WTC11 (cell line): ENCODE data around the gene PEAK1. TPM values are rescaled to one million over a fixed set of nuclear protein-coding genes. Genes with fewer than 3 reads are reported as not detected.
A peak's percentile ranks its signal among the peaks of the same experiment; 100 is the strongest.

Source experiments
- ATAC-seq: fragments of 200-7000 bp; cut with Tn5 transposase; 2 replicates; pipeline ENCODE4 v1.10.0; 2021; ENCODE audit warnings: mild to moderate bottlenecking, moderate library complexity
- CTCF ChIA-PET: fragments of 300-600 bp; sonication (Branson Sonifier 250); formaldehyde crosslinking; loops from one replicate; lab custom pipeline; 2021; ENCODE audit warnings: antibody characterized with exemption; lab: Charles Lee
- POLR2A ChIA-PET: fragments of 350-600 bp; sonication (Branson Sonifier 250); formaldehyde crosslinking; loops from one replicate; lab custom pipeline; 2021; ENCODE audit warnings: antibody characterized with exemption; lab: Charles Lee
- DNase-seq: peaks from one replicate; pipeline ENCODE4 v3.0.0; 2021; ENCODE audit warnings: low spot score
- H3K27ac Mint-ChIP-seq: 2 replicates; pipeline ENCODE4 v1.8.0; 2021; ENCODE audit warnings: mixed read lengths
- H3K27me3 Mint-ChIP-seq: 2 replicates; pipeline ENCODE4 v1.8.0; 2021; ENCODE audit warnings: low read depth, mild to moderate bottlenecking, moderate library complexity, mixed read lengths
- H3K36me3 Mint-ChIP-seq: 2 replicates; pipeline ENCODE4 v1.8.0; 2021; ENCODE audit warnings: mixed read lengths
- H3K4me1 Mint-ChIP-seq: 2 replicates; pipeline ENCODE4 v1.8.0; 2022; ENCODE audit warnings: mixed read lengths
- H3K4me3 Mint-ChIP-seq: 2 replicates; pipeline ENCODE4 v1.8.0; 2021; ENCODE audit warnings: mild to moderate bottlenecking, moderate library complexity, mixed read lengths
- H3K9me3 Mint-ChIP-seq: 2 replicates; pipeline ENCODE4 v1.8.0; 2021; ENCODE audit warnings: mixed read lengths
- ARID4B ChIP-seq: sonication (generic); formaldehyde crosslinking; IDR thresholded peaks from 2 replicates; pipeline ENCODE4 v1.8.0; 2023; ENCODE audit warnings: missing genetic modification reagents, mild to moderate bottlenecking, borderline replicate concordance
- CBFB ChIP-seq: sonication (generic); formaldehyde crosslinking; IDR thresholded peaks from 2 replicates; pipeline ENCODE4 v1.8.1; 2022; ENCODE audit warnings: mild to moderate bottlenecking, low read depth, missing genetic modification reagents
- CREB1 ChIP-seq: sonication (generic); formaldehyde crosslinking; IDR thresholded peaks from 2 replicates; pipeline ENCODE4 v1.8.0; 2023; ENCODE audit warnings: mild to moderate bottlenecking, missing genetic modification reagents
- ERG ChIP-seq: fragments of 250-450 bp; sonication (Bioruptor Pico); IDR thresholded peaks from 2 replicates; pipeline ENCODE4 v1.8.0; 2021; ENCODE audit warnings: mild to moderate bottlenecking
- ETV6 ChIP-seq: sonication (generic); formaldehyde crosslinking; IDR thresholded peaks from 2 replicates; pipeline ENCODE4 v1.8.1; 2022; ENCODE audit warnings: mild to moderate bottlenecking, missing genetic modification reagents
- HMGA2 ChIP-seq: fragments of 250-450 bp; sonication (Bioruptor Pico); IDR thresholded peaks from 2 replicates; pipeline ENCODE4 v1.4.0; 2021; ENCODE audit warnings: mild to moderate bottlenecking, moderate library complexity
- IRF2 ChIP-seq: sonication (generic); formaldehyde crosslinking; IDR thresholded peaks from 2 replicates; pipeline ENCODE4 v1.8.0; 2022; ENCODE audit warnings: low read depth, missing genetic modification reagents, borderline replicate concordance
- JAZF1 ChIP-seq: fragments of 250-450 bp; sonication (Bioruptor Pico); IDR thresholded peaks from 2 replicates; pipeline ENCODE4 v1.9.0; 2021; ENCODE audit warnings: moderate library complexity, mild to moderate bottlenecking, inconsistent platforms
- NFATC4 ChIP-seq: fragments of 250-450 bp; sonication (Bioruptor Pico); IDR thresholded peaks from 2 replicates; pipeline ENCODE4 v1.9.0; 2021; ENCODE audit warnings: mild to moderate bottlenecking
- NR1H2 ChIP-seq: sonication (generic); formaldehyde crosslinking; IDR thresholded peaks from 2 replicates; pipeline ENCODE4 v1.9.0; 2021; ENCODE audit warnings: mild to moderate bottlenecking, moderate library complexity, missing genetic modification reagents
- OVOL2 ChIP-seq: fragments of 250-450 bp; sonication (Bioruptor Pico); IDR thresholded peaks from 2 replicates; pipeline ENCODE4 v1.9.0; 2021; ENCODE audit warnings: mild to moderate bottlenecking, borderline replicate concordance
- SMAD3 ChIP-seq: sonication (generic); formaldehyde crosslinking; IDR thresholded peaks from 2 replicates; pipeline ENCODE4 v1.8.0; 2022; ENCODE audit warnings: missing genetic modification reagents, mild to moderate bottlenecking, borderline replicate concordance
- TEAD4 ChIP-seq: sonication (generic); formaldehyde crosslinking; IDR thresholded peaks from 2 replicates; pipeline ENCODE4 v1.8.0; 2022; ENCODE audit warnings: mild to moderate bottlenecking, missing genetic modification reagents
- ZNF232 ChIP-seq: sonication (generic); formaldehyde crosslinking; IDR thresholded peaks from 2 replicates; pipeline ENCODE4 v1.8.0; 2022; ENCODE audit warnings: mild to moderate bottlenecking, missing genetic modification reagents
- ZNF423 ChIP-seq: fragments of 250-450 bp; sonication (Bioruptor Pico); IDR thresholded peaks from 2 replicates; pipeline ENCODE4 v2.1.2; 2022; ENCODE audit warnings: mild to moderate bottlenecking, moderate library complexity
- ZNF671 ChIP-seq: fragments of 250-450 bp; sonication (Bioruptor Pico); IDR thresholded peaks from 2 replicates; pipeline ENCODE4 v1.8.0; 2021; ENCODE audit warnings: mild to moderate bottlenecking
- ZSCAN18 ChIP-seq: fragments of 250-450 bp; sonication (Bioruptor Pico); IDR thresholded peaks from 2 replicates; pipeline ENCODE4 v2.1.2; 2022; ENCODE audit warnings: mild to moderate bottlenecking, moderate library complexity
- total RNA-seq: library from RNA; stranded (reverse); gene quantifications from 3 replicates; pipeline ENCODE4 v1.2.3, GENCODE V29; 2021
- TF ChIP-seq, protein P1 (sequence below): sonication (generic); formaldehyde crosslinking; IDR thresholded peaks from 2 replicates; pipeline ENCODE4 v1.8.1; 2023; ENCODE audit warnings: mild to moderate bottlenecking, missing genetic modification reagents
- TF ChIP-seq, protein P2 (sequence below): sonication (generic); formaldehyde crosslinking; IDR thresholded peaks from 2 replicates; pipeline ENCODE4 v1.8.1; 2023; ENCODE audit warnings: mild to moderate bottlenecking, moderate library complexity, missing genetic modification reagents

PEAK1 gene
- total RNA-seq, 1 experiment from 2014 or later: 49.0 TPM

- Mint-ChIP-seq H3K4me1 (peaks cover 18% of the 10 kb centered on the region), H3K27ac (peak overlapping the region; percentile 60; the same call in 1 of the 2 replicates), H3K4me3 (no peak overlapping the region), H3K9me3 (no peaks in the 10 kb centered on the region)
- DNase-seq: no peak
- POLR2A ChIA-PET: no interaction called here
- no peak for TF ChIP-seq ETV6 (CRISPR knock-in tag)
- TF ChIP-seq, protein P1, sequence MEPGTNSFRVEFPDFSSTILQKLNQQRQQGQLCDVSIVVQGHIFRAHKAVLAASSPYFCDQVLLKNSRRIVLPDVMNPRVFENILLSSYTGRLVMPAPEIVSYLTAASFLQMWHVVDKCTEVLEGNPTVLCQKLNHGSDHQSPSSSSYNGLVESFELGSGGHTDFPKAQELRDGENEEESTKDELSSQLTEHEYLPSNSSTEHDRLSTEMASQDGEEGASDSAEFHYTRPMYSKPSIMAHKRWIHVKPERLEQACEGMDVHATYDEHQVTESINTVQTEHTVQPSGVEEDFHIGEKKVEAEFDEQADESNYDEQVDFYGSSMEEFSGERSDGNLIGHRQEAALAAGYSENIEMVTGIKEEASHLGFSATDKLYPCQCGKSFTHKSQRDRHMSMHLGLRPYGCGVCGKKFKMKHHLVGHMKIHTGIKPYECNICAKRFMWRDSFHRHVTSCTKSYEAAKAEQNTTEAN (CRISPR knock-in tag): no peak
- no peak for TF ChIP-seq ZSCAN18 (CRISPR knock-in tag)
- TF ChIP-seq NR1H2: no peak
- no peak for TF ChIP-seq OVOL2
- TF ChIP-seq ARID4B (CRISPR knock-in tag): no peak
- no peak for TF ChIP-seq CREB1 (CRISPR knock-in tag)
- no peak for TF ChIP-seq ERG (CRISPR knock-in tag)
- TF ChIP-seq HMGA2 (CRISPR knock-in tag): no peak
- no peak for TF ChIP-seq ZNF232 (CRISPR knock-in tag)
- TF ChIP-seq ZNF671 (CRISPR knock-in tag): no peak
- TF ChIP-seq SMAD3 (CRISPR knock-in tag): no peak
- TF ChIP-seq JAZF1 (CRISPR knock-in tag): no peak
- TF ChIP-seq CBFB (CRISPR knock-in tag): no peak
- no peak for TF ChIP-seq TEAD4 (CRISPR knock-in tag)
- TF ChIP-seq, protein P2, sequence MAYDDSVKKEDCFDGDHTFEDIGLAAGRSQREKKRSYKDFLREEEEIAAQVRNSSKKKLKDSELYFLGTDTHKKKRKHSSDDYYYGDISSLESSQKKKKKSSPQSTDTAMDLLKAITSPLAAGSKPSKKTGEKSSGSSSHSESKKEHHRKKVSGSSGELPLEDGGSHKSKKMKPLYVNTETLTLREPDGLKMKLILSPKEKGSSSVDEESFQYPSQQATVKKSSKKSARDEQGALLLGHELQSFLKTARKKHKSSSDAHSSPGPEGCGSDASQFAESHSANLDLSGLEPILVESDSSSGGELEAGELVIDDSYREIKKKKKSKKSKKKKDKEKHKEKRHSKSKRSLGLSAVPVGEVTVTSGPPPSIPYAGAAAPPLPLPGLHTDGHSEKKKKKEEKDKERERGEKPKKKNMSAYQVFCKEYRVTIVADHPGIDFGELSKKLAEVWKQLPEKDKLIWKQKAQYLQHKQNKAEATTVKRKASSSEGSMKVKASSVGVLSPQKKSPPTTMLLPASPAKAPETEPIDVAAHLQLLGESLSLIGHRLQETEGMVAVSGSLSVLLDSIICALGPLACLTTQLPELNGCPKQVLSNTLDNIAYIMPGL (CRISPR knock-in tag): no peak
- no peak for TF ChIP-seq NFATC4 (CRISPR knock-in tag)
- no peak for TF ChIP-seq ZNF423
- TF ChIP-seq IRF2 (CRISPR knock-in tag): no peak
- TF ChIP-seq, all 79 proteins: peak for 0
- ATAC-seq: no peak
- Mint-ChIP-seq H3K36me3 (0 out of 2 replicates have a peak, but pooled peaks cover 3% of the 10 kb centered on the region), H3K27me3 (no peaks in the 10 kb centered on the region)
- CTCF ChIA-PET: interaction anchor here (1.1 kb wide), 1 partner anchor 256 kb away, joined by 3 read pairs; no protein-coding TSS in a partner anchor
Measured at GRCh38 chr15:77287385-77287784, 132.5 kb downstream of the PEAK1 start.
